ENCODE data around the gene KCNAB2. TPM values are rescaled to one million over a fixed set of nuclear protein-coding genes. Genes with fewer than 3 reads are reported as not detected.

Gene KCNAB2
- total RNA-seq, 3 donors from 2014 or later, result 6.9 to 19.8 (median 9.8) TPM

GRCh38 chr1:6011161-6011945 lies 34.3 kb upstream of the KCNAB2 start:
- Histone ChIP-seq H3K4me1 (no peaks in the 10 kb centered on the region), H3K27ac (no peak overlapping the region), H3K27me3 (no peaks in the 10 kb centered on the region), H3K9me3 (no peaks in the 10 kb centered on the region), H3K36me3 (no peaks in the 10 kb centered on the region), H3K4me3 (no peak overlapping the region)
- DNase-seq (ENCODE audit: low spot score in 2 of 2), result no peak
- intact Hi-C loops (cut with DNase I; ENCODE audit: low total_unique reads), result no loop called here
- TF ChIP-seq CTCF (IDR thresholded peaks at IDR 0.05) (no peak), POLR2AphosphoS5 (IDR thresholded peaks at IDR 0.05) (no peak), POLR2A (IDR thresholded peaks at IDR 0.05) (no peak)

- no peaks in the 10 kb centered on the region for H3K9me3 ChIP-seq
- no peak overlapping the region for H3K27ac ChIP-seq
- no peak for TF ChIP-seq POLR2A (IDR thresholded peaks at IDR 0.05)
- no peak for TF ChIP-seq CTCF (IDR thresholded peaks at IDR 0.05)
- TF ChIP-seq POLR2AphosphoS5 (IDR thresholded peaks at IDR 0.05), result no peak
- H3K4me1 ChIP-seq, result no peaks in the 10 kb centered on the region
- no peaks in the 10 kb centered on the region for H3K27me3 ChIP-seq
- no peak for DNase-seq (ENCODE audit: low spot score in 2 of 2)
- no peaks in the 10 kb centered on the region for H3K36me3 ChIP-seq
- intact Hi-C loops (cut with DNase I; ENCODE audit: low total_unique reads), result no loop called here
- no peak overlapping the region for H3K4me3 ChIP-seq
Observed at GRCh38 chr1:6011946-6012258, 33.8 kb upstream of the KCNAB2 start.

- Histone ChIP-seq H3K27ac (no peak overlapping the region), H3K27me3 (no peaks in the 10 kb centered on the region), H3K4me3 (no peak overlapping the region), H3K4me1 (no peaks in the 10 kb centered on the region), H3K9me3 (no peaks in the 10 kb centered on the region), H3K36me3 (no peaks in the 10 kb centered on the region)
- TF ChIP-seq POLR2AphosphoS5 (IDR thresholded peaks at IDR 0.05) (no peak), CTCF (IDR thresholded peaks at IDR 0.05) (no peak), POLR2A (IDR thresholded peaks at IDR 0.05) (no peak)
- intact Hi-C loops (cut with DNase I; ENCODE audit: low total_unique reads), result no loop called here
- no peak for DNase-seq (ENCODE audit: low spot score in 2 of 2)
Observed at GRCh38 chr1:6012529-6013318, 33.0 kb upstream of the KCNAB2 start.

- Histone ChIP-seq H3K27ac (no peak overlapping the region), H3K27me3 (no peaks in the 10 kb centered on the region), H3K9me3 (no peaks in the 10 kb centered on the region), H3K4me3 (no peak overlapping the region), H3K4me1 (no peaks in the 10 kb centered on the region), H3K36me3 (no peaks in the 10 kb centered on the region)
- no peak for TF ChIP-seq CTCF (IDR thresholded peaks at IDR 0.05)
- TF ChIP-seq POLR2A (IDR thresholded peaks at IDR 0.05), result no peak
- no peak for TF ChIP-seq POLR2AphosphoS5 (IDR thresholded peaks at IDR 0.05)
- intact Hi-C loops (cut with DNase I; ENCODE audit: low total_unique reads), result no loop called here
- no peak for DNase-seq (ENCODE audit: low spot score in 2 of 2)
Observed at GRCh38 chr1:6013491-6013890, 32.2 kb upstream of the KCNAB2 start.

Data from breast epithelium (tissue), 4 donors.